Esophagus muscularis mucosa (tissue), 4 donors: ENCODE measurements around the gene NUTF2. TPM values are rescaled to one million over a fixed set of nuclear protein-coding genes. Genes with fewer than 3 reads are reported as not detected.
"Not testable (repeated sequence)": the region's sequence is repeated elsewhere in the genome, so short reads cannot be mapped to it uniquely, and the experiment has no call there.

Experiments
- DNase-seq: peaks from one replicate; pipeline ENCODE4 v3.0.0-alpha.2; 2017; ENCODE audit errors: extremely low spot score
- H3K27ac ChIP-seq, 4 donors: fragments of 200-600 bp; sonication (generic); replicated peaks in 1 of 4; 1 replicate in 3 of 4; 2 replicates in 1 of 4; pipeline ENCODE4 v1.5.1; 2016 to 2019; ENCODE audit warnings: mild to moderate bottlenecking in 1 of 4
- H3K27me3 ChIP-seq, 4 donors: fragments of 200-600 bp; sonication (generic); one replicate each; pipeline versions ENCODE4 v1.5.1 to v1.6.0; 2016 to 2019
- H3K36me3 ChIP-seq, 4 donors: fragments of 200-600 bp; sonication (generic); one replicate each; pipeline ENCODE4 v1.5.1; 2016 to 2019
- H3K4me1 ChIP-seq, 4 donors: fragments of 200-600 bp; sonication (generic); one replicate each; pipeline ENCODE4 v1.5.1; 2016 to 2019
- H3K4me3 ChIP-seq, 4 donors: fragments of 200-600 bp; sonication (generic); 1 replicate in 2 of 4; 2 replicates in 2 of 4; pipeline ENCODE4 v1.5.1; 2016 to 2019; ENCODE audit warnings: mild to moderate bottlenecking in 4 of 4, moderate library complexity in 1 of 4
- H3K9me3 ChIP-seq, 4 donors: fragments of 200-600 bp; sonication (generic); 1 replicate in 3 of 4; 2 replicates in 1 of 4; pipeline ENCODE4 v1.5.1; 2016 to 2019
- EP300 ChIP-seq: sonication (generic); formaldehyde crosslinking; IDR thresholded peaks from one replicate; pipeline ENCODE4 v1.6.1; 2017; ENCODE audit warnings: antibody characterized with exemption
- POLR2A ChIP-seq: fragments of 450-650 bp; IDR thresholded peaks from one replicate; pipeline ENCODE4 v1.6.1; 2017; ENCODE audit warnings: antibody characterized with exemption, moderate library complexity, mild to moderate bottlenecking, low read depth
- POLR2AphosphoS5 ChIP-seq, 2 donors: sonication (generic); formaldehyde crosslinking; IDR thresholded peaks; one replicate each; pipeline ENCODE4 v1.6.1; 2017; ENCODE audit warnings: antibody characterized with exemption in 2 of 2
- WGBS: methylation state at CpG from one replicate; pipeline ENCODE4 v1.1.5; 2018; 5-methylcytosine and 5-hydroxymethylcytosine counted together
- intact Hi-C: fragments of 100-400 bp; cut with DNase I; formaldehyde crosslinking; loops from one replicate; pipeline ENCODE4 v1.15.1; 2023
- total RNA-seq, 4 donors: library from RNA; depleted of rRNA; stranded (reverse); fragments of >200 nt; gene quantifications; one replicate each; pipeline versions ENCODE4 v1.1.0 to v1.2.1, GENCODE V29; 2016
- TF ChIP-seq, protein P1 (sequence below), 3 experiments: fragments of 200-600 bp in 2 of 3; fragments of 450-650 bp in 1 of 3; sonication (generic) in 2 of 3; IDR thresholded peaks; one replicate each; pipeline ENCODE4 v1.5.1; 2017 to 2019; ENCODE audit warnings: antibody characterized with exemption in 3 of 3, mild to moderate bottlenecking in 2 of 3, moderate library complexity in 1 of 3

NUTF2 gene
- total RNA-seq, 4 donors from 2014 or later, result 101 to 246 (median 174) TPM

DNA sequence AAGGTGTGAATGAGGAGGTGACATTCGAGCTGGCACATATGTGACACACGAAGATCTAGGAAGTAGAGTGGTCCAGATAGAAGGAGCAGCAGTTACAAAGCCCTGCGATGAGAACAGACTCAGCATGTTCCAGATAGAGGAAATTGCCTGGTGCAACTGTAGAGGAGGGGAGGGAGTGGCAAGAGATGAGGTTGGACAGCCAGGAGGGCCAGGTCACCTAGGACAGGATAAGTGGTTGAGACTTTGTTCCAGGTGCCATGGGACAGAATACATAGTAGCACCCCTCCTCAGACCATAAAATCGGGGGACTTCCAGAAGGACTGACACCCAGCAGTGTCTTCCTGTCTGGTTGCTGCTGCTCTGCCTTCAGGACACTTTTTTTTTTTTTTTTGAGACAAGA lies 11.8 kb downstream of the NUTF2 start:
- TF ChIP-seq EP300 (no peak), POLR2AphosphoS5 (IDR thresholded peaks at IDR 0.05) (no peak), POLR2A (no peak)
- TF ChIP-seq, protein P1, sequence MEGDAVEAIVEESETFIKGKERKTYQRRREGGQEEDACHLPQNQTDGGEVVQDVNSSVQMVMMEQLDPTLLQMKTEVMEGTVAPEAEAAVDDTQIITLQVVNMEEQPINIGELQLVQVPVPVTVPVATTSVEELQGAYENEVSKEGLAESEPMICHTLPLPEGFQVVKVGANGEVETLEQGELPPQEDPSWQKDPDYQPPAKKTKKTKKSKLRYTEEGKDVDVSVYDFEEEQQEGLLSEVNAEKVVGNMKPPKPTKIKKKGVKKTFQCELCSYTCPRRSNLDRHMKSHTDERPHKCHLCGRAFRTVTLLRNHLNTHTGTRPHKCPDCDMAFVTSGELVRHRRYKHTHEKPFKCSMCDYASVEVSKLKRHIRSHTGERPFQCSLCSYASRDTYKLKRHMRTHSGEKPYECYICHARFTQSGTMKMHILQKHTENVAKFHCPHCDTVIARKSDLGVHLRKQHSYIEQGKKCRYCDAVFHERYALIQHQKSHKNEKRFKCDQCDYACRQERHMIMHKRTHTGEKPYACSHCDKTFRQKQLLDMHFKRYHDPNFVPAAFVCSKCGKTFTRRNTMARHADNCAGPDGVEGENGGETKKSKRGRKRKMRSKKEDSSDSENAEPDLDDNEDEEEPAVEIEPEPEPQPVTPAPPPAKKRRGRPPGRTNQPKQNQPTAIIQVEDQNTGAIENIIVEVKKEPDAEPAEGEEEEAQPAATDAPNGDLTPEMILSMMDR (IDR thresholded peaks at IDR 0.05), result no peak
- Histone ChIP-seq H3K4me3 (no peak overlapping the region), H3K27me3 (no peaks in the 10 kb centered on the region), H3K27ac (peak overlapping the region; percentile 52 to 81 (median 69)), H3K4me1 (peaks cover 74 to 91% (median 80%) of the 10 kb centered on the region in 4 donors), H3K9me3 (no peaks in the 10 kb centered on the region), H3K36me3 (peaks cover 0 to 3% (median 0%) of the 10 kb centered on the region in 4 donors)
- intact Hi-C loops, result no loop called here
- no peak for DNase-seq
- 82% methylated on average over 4 of the region's 4 CpGs for WGBS

DNA sequence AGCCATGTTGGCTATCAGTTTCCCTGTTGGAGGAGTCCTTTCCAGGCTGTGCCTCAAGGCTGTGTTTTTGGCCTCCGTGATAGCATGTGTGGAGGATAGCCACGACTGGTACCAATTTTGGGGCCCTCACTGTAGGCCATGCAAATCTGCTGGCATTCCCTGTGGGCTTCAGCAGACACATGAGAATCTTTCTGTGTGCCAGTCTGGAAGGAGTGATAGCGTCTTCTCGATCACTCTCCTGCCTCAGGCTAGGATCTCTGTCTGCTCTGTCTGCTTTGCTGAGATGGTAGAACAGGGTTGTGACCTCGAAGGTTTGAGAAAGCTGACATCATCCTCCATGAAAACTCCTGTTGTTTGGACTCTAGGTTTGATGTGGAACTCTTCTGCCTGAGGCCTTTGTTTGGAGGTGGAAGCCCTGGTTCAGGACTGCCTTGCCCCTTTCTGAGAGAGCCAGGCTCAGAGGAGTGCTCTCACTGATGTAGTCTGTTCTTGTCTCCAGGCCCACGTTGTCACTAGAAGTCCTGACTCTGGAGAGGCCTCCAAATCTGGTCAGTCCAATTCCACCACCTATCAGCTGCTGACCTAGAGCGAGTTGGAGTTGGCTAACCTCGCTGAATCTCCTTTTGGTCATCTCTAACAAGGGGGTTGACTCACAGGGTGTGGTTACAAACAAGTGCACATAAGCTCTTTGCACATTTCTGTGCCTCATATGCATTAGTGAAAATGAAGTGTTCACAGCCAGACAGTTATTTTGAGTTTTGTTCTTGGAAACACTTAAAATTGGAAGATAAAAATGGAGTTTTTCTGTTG lies 14.1 kb downstream of the NUTF2 start:
- Histone ChIP-seq H3K27ac (peak overlapping the region; percentile 36 to 87 (median 86)), H3K27me3 (no peaks in the 10 kb centered on the region), H3K4me3 (no peak overlapping the region), H3K36me3 (peaks cover under 1 to 12% (median 8%) of the 10 kb centered on the region in 4 donors), H3K9me3 (no peaks in the 10 kb centered on the region), H3K4me1 (peaks cover 65 to 89% (median 80%) of the 10 kb centered on the region in 4 donors)
- intact Hi-C loops, result no loop called here
- DNase-seq, result no peak
- TF ChIP-seq EP300, result no peak
- no peak for TF ChIP-seq POLR2A
- TF ChIP-seq, protein P1 (IDR thresholded peaks at IDR 0.05), result no peak
- TF ChIP-seq POLR2AphosphoS5 (IDR thresholded peaks at IDR 0.05), result peak in 1 of 2 donors; percentile 26
- WGBS, result 74% methylated on average over 8 of the region's 8 CpGs

DNA sequence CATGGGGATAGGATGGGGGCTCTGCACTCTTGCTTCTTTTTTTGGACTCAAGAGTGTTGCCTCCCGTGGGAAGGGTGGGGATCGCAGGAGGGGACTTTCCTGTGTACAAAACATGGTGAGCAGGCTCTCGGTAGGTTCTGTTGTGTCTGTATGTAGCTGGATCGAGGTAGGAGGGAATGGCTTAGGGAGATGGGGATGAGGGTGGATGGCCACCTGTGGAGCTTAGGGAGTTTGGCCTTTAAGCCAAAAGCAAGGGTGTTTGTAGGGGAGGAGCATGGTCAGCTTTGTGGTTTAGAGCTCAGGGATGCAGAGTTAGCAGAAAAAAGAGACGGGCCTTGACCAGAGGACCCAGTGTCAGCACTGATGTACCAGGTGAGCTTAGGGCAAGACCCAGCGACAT lies 15.1 kb downstream of the NUTF2 start:
- intact Hi-C loops, result no loop called here
- H3K4me1 ChIP-seq, result peaks cover 54 to 78% (median 73%) of the 10 kb centered on the region in 4 donors
- 85% methylated on average over 6 of the region's 6 CpGs for WGBS

DNA sequence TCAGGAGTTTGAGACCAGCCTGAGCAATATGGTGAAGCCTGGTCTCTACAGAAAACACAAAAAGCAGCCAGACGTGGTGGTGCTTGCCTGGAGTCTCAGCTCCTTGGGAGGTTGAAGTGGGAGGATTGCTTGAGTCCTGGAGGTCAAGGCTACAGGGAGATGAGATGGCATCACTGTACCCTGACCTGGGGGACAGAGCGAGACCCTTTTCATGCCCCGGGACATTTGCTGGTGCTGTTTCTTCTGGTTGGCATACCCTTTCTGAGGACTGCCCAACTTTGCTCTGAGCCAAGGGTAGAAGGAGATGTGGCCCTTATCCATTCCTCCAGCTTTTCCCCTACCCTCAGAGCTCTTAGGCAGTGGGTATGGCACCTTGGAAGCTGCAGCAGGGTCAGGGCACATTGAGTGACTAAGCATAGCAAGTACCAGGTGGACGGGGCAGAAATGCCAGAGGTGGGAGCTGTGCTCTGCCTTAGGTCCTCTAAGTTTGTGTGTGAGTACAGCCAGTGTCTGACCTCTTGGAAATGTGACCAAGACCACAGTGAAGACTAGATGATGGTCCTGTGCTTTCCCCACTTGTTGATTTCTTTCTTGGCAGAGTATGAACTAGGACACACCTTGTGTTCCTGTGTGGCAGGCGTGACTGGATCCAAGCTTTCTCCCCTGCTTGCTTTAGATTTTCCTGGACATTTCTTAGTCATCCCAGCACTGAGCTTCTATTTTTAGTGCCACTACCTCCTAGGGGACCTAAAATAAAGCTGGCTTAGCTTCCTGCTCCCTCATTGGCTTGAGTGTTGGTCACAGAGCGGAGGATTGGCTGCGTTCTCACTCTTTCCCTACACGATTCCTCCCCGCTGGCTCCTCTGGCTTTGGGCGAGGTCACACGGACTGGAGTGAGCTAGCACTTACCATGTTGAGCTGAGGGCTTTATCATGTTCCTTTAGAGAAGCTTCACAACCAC lies 16.2 kb downstream of the NUTF2 start:
- peaks cover 17 to 33% (median 29%) of the 10 kb centered on the region in 4 donors for H3K36me3 ChIP-seq
- TF ChIP-seq POLR2AphosphoS5 (IDR thresholded peaks at IDR 0.05) (peak; percentile 63 to 69), EP300 (no peak), POLR2A (no peak)
- TF ChIP-seq, protein P1 (IDR thresholded peaks at IDR 0.05), result no peak
- intact Hi-C loops, result no loop called here
- H3K4me3 ChIP-seq, result no peak overlapping the region
- peak overlapping the region; percentile 83 to 87 (median 86) for H3K27ac ChIP-seq
- DNase-seq, result no peak
- H3K4me1 ChIP-seq, result peaks cover 44 to 68% (median 62%) of the 10 kb centered on the region in 4 donors
- H3K27me3 ChIP-seq, result no peaks in the 10 kb centered on the region
- no peaks in the 10 kb centered on the region for H3K9me3 ChIP-seq
- WGBS, result 38% methylated on average over 10 of the region's 11 CpGs

More for the DNA sequence above, 15.1 kb downstream of the NUTF2 start:
- peak overlapping the region; percentile 83 to 87 (median 86) for H3K27ac ChIP-seq
- H3K9me3 ChIP-seq, result no peaks in the 10 kb centered on the region
- TF ChIP-seq POLR2A (no peak), POLR2AphosphoS5 (IDR thresholded peaks at IDR 0.05) (no peak), EP300 (no peak)
- TF ChIP-seq, protein P1 (IDR thresholded peaks at IDR 0.05), result no peak
- H3K27me3 ChIP-seq, result no peaks in the 10 kb centered on the region
- H3K36me3 ChIP-seq, result peaks cover 11 to 23% (median 19%) of the 10 kb centered on the region in 4 donors
- H3K4me3 ChIP-seq, result no peak overlapping the region
- no peak for DNase-seq

DNA sequence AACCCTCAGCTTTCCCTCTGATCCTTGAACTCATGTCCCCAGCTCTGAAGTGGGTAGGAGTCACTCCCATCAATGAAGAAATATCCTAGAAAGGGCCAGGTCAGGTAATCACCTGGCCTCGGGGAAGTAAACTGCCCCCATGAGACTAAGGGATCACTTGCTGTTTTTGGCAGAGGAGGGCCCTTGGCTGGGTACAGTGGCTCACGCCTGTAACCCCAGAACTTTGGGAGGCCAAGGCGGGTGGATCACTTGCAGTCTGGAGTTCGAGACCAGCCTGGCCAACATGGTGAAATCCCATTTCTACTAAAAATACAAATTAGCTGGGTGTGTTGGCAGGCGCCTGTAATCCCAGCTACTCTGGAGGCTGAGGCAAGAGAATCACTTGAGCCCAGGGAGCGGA lies 17.3 kb downstream of the NUTF2 start:
- DNase-seq, intact Hi-C loops, H3K27me3 ChIP-seq, H3K4me3 ChIP-seq, H3K9me3 ChIP-seq: not testable (repeated sequence)
- Histone ChIP-seq H3K4me1 (peaks cover 33 to 60% (median 52%) of the 10 kb centered on the region in 4 donors), H3K27ac (peak overlapping the region; percentile 83 to 87 (median 86)), H3K36me3 (peaks cover 27 to 45% (median 40%) of the 10 kb centered on the region in 4 donors)
- 89% methylated on average over 6 of the region's 6 CpGs for WGBS
